CD4-positive, alpha-beta T cell (primary cell): ENCODE measurements around the gene SYT9. TPM values are rescaled to one million over a fixed set of nuclear protein-coding genes. Genes with fewer than 3 reads are reported as not detected.

ENCODE experiments used
- ATAC-seq: fragments of 200-7000 bp; cut with Tn5 transposase; one replicate; pipeline ENCODE4 v1.10.0; 2022; ENCODE audit warnings: mild to moderate bottlenecking; ENCODE audit not compliant: poor library complexity
- CTCF ChIA-PET: fragments of 350-600 bp; sonication (Branson Sonifier 250); formaldehyde crosslinking; loops from one replicate; lab custom pipeline; 2021; ENCODE audit warnings: antibody characterized with exemption, inconsistent platforms; lab: Charles Lee
- POLR2A ChIA-PET: fragments of 350-600 bp; sonication (Branson Sonifier 250); formaldehyde crosslinking; loops from one replicate; lab custom pipeline; 2021; ENCODE audit warnings: antibody characterized with exemption, inconsistent platforms; lab: Charles Lee
- DNase-seq, 14 experiments: peaks; one replicate each; pipeline ENCODE4 v3.0.0-alpha.2; 2013 to 2020; ENCODE audit warnings: mixed read lengths in 2 of 14
- H3K27ac ChIP-seq, 2 donors: one replicate each; pipeline versions ENCODE4 v1.5.1 to v1.7.0; 2013; ENCODE audit warnings: low read length in 2 of 2, low read depth in 1 of 2, mild to moderate bottlenecking in 1 of 2
- H3K27me3 ChIP-seq, 2 experiments: 1 replicate in 1 of 2; 2 replicates in 1 of 2; pipeline versions ENCODE4 v1.6.1 to v1.7.0; 2013; ENCODE audit warnings: low read length in 2 of 2, control low read depth in 1 of 2, mild to moderate bottlenecking in 1 of 2, moderate library complexity in 1 of 2; ENCODE audit not compliant: insufficient read depth in 2 of 2, control insufficient read depth in 1 of 2
- H3K36me3 ChIP-seq: one replicate; pipeline ENCODE4 v1.6.1; 2013; ENCODE audit warnings: low read length, control low read depth; ENCODE audit not compliant: insufficient read depth
- H3K4me1 ChIP-seq: one replicate; pipeline ENCODE4 v1.6.1; 2013; ENCODE audit warnings: low read length, control low read depth; ENCODE audit not compliant: insufficient read depth
- H3K4me3 ChIP-seq: one replicate; pipeline ENCODE4 v1.5.1; 2013; ENCODE audit warnings: mild to moderate bottlenecking, low read length, moderate library complexity
- H3K9me3 ChIP-seq, 2 experiments: 1 replicate in 1 of 2; 2 replicates in 1 of 2; pipeline versions ENCODE4 v1.6.1 to v1.7.0; 2013; ENCODE audit warnings: low read length in 2 of 2, mild to moderate bottlenecking in 2 of 2, control low read depth in 1 of 2, moderate library complexity in 1 of 2; ENCODE audit not compliant: control insufficient read depth in 1 of 2, insufficient read depth in 1 of 2
- H3K27ac Mint-ChIP-seq: one replicate; pipeline ENCODE4 v1.8.0; 2020; ENCODE audit warnings: mixed read lengths
- H3K27me3 Mint-ChIP-seq: one replicate; pipeline ENCODE4 v1.8.0; 2021; ENCODE audit warnings: mixed read lengths
- H3K36me3 Mint-ChIP-seq: one replicate; pipeline ENCODE4 v1.8.0; 2021; ENCODE audit warnings: low read depth, mixed read lengths
- H3K4me1 Mint-ChIP-seq: one replicate; pipeline ENCODE4 v1.8.0; 2021; ENCODE audit warnings: low read depth, mixed read lengths
- H3K4me3 Mint-ChIP-seq: one replicate; pipeline ENCODE4 v1.8.0; 2020; ENCODE audit warnings: mild to moderate bottlenecking, mixed read lengths
- H3K9me3 Mint-ChIP-seq: one replicate; pipeline ENCODE4 v1.8.0; 2020; ENCODE audit warnings: mixed read lengths
- CTCF ChIP-seq: fragments of 200-600 bp; IDR thresholded peaks from one replicate; pipeline ENCODE4 v1.8.0; 2022; ENCODE audit warnings: antibody characterized with exemption, mild to moderate bottlenecking
- intact Hi-C, 2 experiments: fragments of 100-400 bp; cut with DNase I in 1 of 2; cut with micrococcal nuclease in 1 of 2; formaldehyde crosslinking; loops; one replicate each; pipeline versions ENCODE4 v1.15.1 to v1.9.0; 2023 to 2025; cut with DNase I, micrococcal nuclease
- total RNA-seq, 174 experiments: library from RNA in 2 of 174; stranded (reverse) in 2 of 174; gene quantifications; one replicate each; pipeline ENCODE4 v1.2.3 and lab custom pipeline; 2021 to 2026

The SYT9 gene
- total RNA-seq, 2 experiments from 2014 or later, result not detected

GRCh38 chr11:7262672-7263071 is 11.0 kb downstream of the SYT9 start:
- DNase-seq (no peak), ATAC-seq (no peak)
- Mint-ChIP-seq H3K27me3 (peaks cover 15% of the 10 kb centered on the region), H3K4me3 (no peak overlapping the region), H3K27ac (no peak overlapping the region), H3K9me3 (no peaks in the 10 kb centered on the region), H3K4me1 (no peaks in the 10 kb centered on the region), H3K36me3 (no peaks in the 10 kb centered on the region)
- peaks cover 5% of the 10 kb centered on the region in 2 experiments for H3K27me3 ChIP-seq
- TF ChIP-seq CTCF, result no peak
- no peak overlapping the region for H3K4me3 ChIP-seq
- no peaks in the 10 kb centered on the region for H3K9me3 ChIP-seq
- no peaks in the 10 kb centered on the region for H3K4me1 ChIP-seq
- CTCF ChIA-PET, result no interaction called here
- intact Hi-C loops, result no loop called here
- H3K36me3 ChIP-seq, result no peaks in the 10 kb centered on the region
- POLR2A ChIA-PET, result no interaction called here
- H3K27ac ChIP-seq, result no peak overlapping the region

GRCh38 chr11:7263842-7264241 is 12.1 kb downstream of the SYT9 start:
- Mint-ChIP-seq H3K27ac (no peak overlapping the region), H3K4me1 (no peaks in the 10 kb centered on the region), H3K4me3 (no peak overlapping the region), H3K36me3 (no peaks in the 10 kb centered on the region), H3K27me3 (peaks cover 9% of the 10 kb centered on the region), H3K9me3 (no peaks in the 10 kb centered on the region)
- no peak overlapping the region for H3K27ac ChIP-seq
- DNase-seq (no peak), ATAC-seq (no peak)
- H3K36me3 ChIP-seq, result no peaks in the 10 kb centered on the region
- no peak for TF ChIP-seq CTCF
- CTCF ChIA-PET, result no interaction called here
- intact Hi-C loops, result no loop called here
- no peak overlapping the region for H3K4me3 ChIP-seq
- H3K27me3 ChIP-seq, result peaks cover 5% of the 10 kb centered on the region in 2 experiments
- POLR2A ChIA-PET, result no interaction called here
- H3K4me1 ChIP-seq, result no peaks in the 10 kb centered on the region
- no peaks in the 10 kb centered on the region for H3K9me3 ChIP-seq

- Mint-ChIP-seq H3K36me3 (no peaks in the 10 kb centered on the region), H3K9me3 (no peaks in the 10 kb centered on the region), H3K4me3 (no peak overlapping the region), H3K27me3 (peaks cover 4% of the 10 kb centered on the region), H3K4me1 (no peaks in the 10 kb centered on the region), H3K27ac (no peak overlapping the region)
- Histone ChIP-seq H3K4me1 (no peaks in the 10 kb centered on the region), H3K27ac (no peak overlapping the region), H3K36me3 (no peaks in the 10 kb centered on the region), H3K4me3 (no peak overlapping the region), H3K27me3 (no peaks in the 10 kb centered on the region), H3K9me3 (no peaks in the 10 kb centered on the region)
- POLR2A ChIA-PET, result no interaction called here
- ATAC-seq (no peak), DNase-seq (no peak)
- no peak for TF ChIP-seq CTCF
- CTCF ChIA-PET, result no interaction called here
- intact Hi-C loops, result no loop called here
These were observed 17.1 kb downstream of the SYT9 start for GRCh38 chr11:7268758-7269157.
